Endodermal cell (in vitro differentiated cells): ENCODE data around the gene DDX5. TPM values are rescaled to one million over a fixed set of nuclear protein-coding genes. Genes with fewer than 3 reads are reported as not detected.

Experiments
- DNase-seq: peaks from one replicate; pipeline ENCODE4 v3.0.0-alpha.2; 2017
- H3K27ac ChIP-seq: 2 replicates; pipeline ENCODE4 v1.5.1; 2013; ENCODE audit warnings: mild to moderate bottlenecking, low read depth, low read length, moderate library complexity
- H3K27me3 ChIP-seq: 2 replicates; pipeline ENCODE4 v1.6.1; 2013; ENCODE audit warnings: mild to moderate bottlenecking, low read length, moderate library complexity; ENCODE audit not compliant: insufficient read depth, control insufficient read depth, poor library complexity, severe bottlenecking
- H3K36me3 ChIP-seq: 2 replicates; pipeline ENCODE4 v1.7.0; 2013; ENCODE audit warnings: mild to moderate bottlenecking, low read length, moderate library complexity; ENCODE audit not compliant: control insufficient read depth, insufficient read depth
- H3K4me1 ChIP-seq: one replicate; pipeline ENCODE4 v1.7.0; 2013; ENCODE audit warnings: low read length; ENCODE audit not compliant: control insufficient read depth, insufficient read depth
- H3K4me3 ChIP-seq: 2 replicates; pipeline ENCODE4 v1.5.1; 2013; ENCODE audit warnings: mild to moderate bottlenecking, low read length, moderate library complexity
- H3K9ac ChIP-seq: 2 replicates; pipeline ENCODE4 v1.6.1; 2013; ENCODE audit warnings: mild to moderate bottlenecking, low read length, moderate library complexity; ENCODE audit not compliant: poor library complexity, severe bottlenecking; ENCODE audit errors: extremely low read depth
- H3K9me3 ChIP-seq: 2 replicates; pipeline ENCODE4 v1.6.1; 2013; ENCODE audit warnings: mild to moderate bottlenecking, low read length, moderate library complexity; ENCODE audit not compliant: control insufficient read depth
- H3K27ac Mint-ChIP-seq: 2 replicates; pipeline ENCODE4 v1.8.0; 2020; ENCODE audit warnings: mixed read lengths
- H3K27me3 Mint-ChIP-seq: 2 replicates; pipeline ENCODE4 v1.8.0; 2021; ENCODE audit warnings: mild to moderate bottlenecking, mixed read lengths; ENCODE audit not compliant: insufficient read depth
- H3K36me3 Mint-ChIP-seq: 2 replicates; pipeline ENCODE4 v1.8.0; 2020; ENCODE audit warnings: low read depth, mixed read lengths
- H3K4me1 Mint-ChIP-seq: 2 replicates; pipeline ENCODE4 v1.8.0; 2020; ENCODE audit warnings: mixed read lengths
- H3K4me3 Mint-ChIP-seq: 2 replicates; pipeline ENCODE4 v1.8.0; 2020; ENCODE audit warnings: mild to moderate bottlenecking, moderate library complexity, mixed read lengths
- H3K9me3 Mint-ChIP-seq: 2 replicates; pipeline ENCODE4 v1.8.0; 2020; ENCODE audit warnings: mild to moderate bottlenecking, mixed read lengths
- WGBS, 2 experiments: methylation state at CpG; one replicate each; pipeline versions ENCODE4 v1.1.5 to v1.1.7; 2013; ENCODE audit warnings: missing lambda C conversion rate in 2 of 2, mixed read lengths in 1 of 2; ENCODE audit not compliant: insufficient coverage in 1 of 2, insufficient read length in 1 of 2; 5-methylcytosine and 5-hydroxymethylcytosine counted together
- total RNA-seq, 2 donors: library from RNA; stranded (reverse); fragmentation: NEBNext Ultra II Directional in 1 of 2; extraction: Animal tissue kit (Norgen Biotek cat#: 25700) in 1 of 2; gene quantifications; 2 replicates in 1 of 2; 3 replicates in 1 of 2; pipeline ENCODE4 v1.2.1, GENCODE V29; 2021
- TF ChIP-seq, protein P1 (sequence below): fragments of 200-600 bp; sonication (generic); conservative IDR thresholded peaks from 2 replicates; pipeline ENCODE4 v1.5.0; 2021; ENCODE audit warnings: antibody characterized with exemption, mild to moderate bottlenecking

DDX5 gene
- total RNA-seq, 2 donors from 2014 or later = 687 to 894 TPM

DNA sequence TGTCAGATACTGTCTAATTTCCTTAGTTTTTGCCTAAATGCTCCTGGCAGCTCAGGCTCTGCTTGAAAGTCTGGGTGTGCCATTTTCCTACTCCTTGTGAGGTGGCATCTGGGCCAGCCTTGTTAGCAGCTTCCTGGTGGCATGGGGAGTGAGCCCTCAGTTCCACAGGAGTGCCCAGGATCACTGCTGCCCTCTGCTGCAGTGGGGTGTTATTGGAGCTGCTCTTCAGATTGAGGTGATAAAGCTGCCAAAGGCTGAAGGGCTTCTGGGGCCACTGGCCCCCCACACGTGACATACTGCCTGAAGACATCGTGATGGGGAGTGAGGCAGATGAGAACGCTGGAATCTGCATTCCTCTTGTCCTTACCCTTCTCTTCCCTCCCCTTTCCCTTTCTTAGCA is 28.1 kb upstream of the DDX5 start:
- 94% methylated on average over 3 of the region's 3 CpGs; no CpG with 5 or more reads in 1 of the 2 experiments for WGBS, 2 experiments
- peaks cover 97% of the 10 kb centered on the region for H3K36me3 ChIP-seq
- Mint-ChIP-seq H3K9me3 (no peaks in the 10 kb centered on the region), H3K27me3 (no peaks in the 10 kb centered on the region), H3K4me1 (no peaks in the 10 kb centered on the region), H3K36me3 (peaks cover 75% of the 10 kb centered on the region), H3K27ac (no peak overlapping the region), H3K4me3 (no peak overlapping the region)
- no peak for DNase-seq
- no peak overlapping the region for H3K27ac ChIP-seq
- no peaks in the 10 kb centered on the region for H3K9me3 ChIP-seq
- H3K27me3 ChIP-seq = no peaks in the 10 kb centered on the region
- H3K9ac ChIP-seq = no peak overlapping the region
- H3K4me3 ChIP-seq = no peak overlapping the region
- TF ChIP-seq, protein P1, sequence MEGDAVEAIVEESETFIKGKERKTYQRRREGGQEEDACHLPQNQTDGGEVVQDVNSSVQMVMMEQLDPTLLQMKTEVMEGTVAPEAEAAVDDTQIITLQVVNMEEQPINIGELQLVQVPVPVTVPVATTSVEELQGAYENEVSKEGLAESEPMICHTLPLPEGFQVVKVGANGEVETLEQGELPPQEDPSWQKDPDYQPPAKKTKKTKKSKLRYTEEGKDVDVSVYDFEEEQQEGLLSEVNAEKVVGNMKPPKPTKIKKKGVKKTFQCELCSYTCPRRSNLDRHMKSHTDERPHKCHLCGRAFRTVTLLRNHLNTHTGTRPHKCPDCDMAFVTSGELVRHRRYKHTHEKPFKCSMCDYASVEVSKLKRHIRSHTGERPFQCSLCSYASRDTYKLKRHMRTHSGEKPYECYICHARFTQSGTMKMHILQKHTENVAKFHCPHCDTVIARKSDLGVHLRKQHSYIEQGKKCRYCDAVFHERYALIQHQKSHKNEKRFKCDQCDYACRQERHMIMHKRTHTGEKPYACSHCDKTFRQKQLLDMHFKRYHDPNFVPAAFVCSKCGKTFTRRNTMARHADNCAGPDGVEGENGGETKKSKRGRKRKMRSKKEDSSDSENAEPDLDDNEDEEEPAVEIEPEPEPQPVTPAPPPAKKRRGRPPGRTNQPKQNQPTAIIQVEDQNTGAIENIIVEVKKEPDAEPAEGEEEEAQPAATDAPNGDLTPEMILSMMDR = no peak
- H3K4me1 ChIP-seq = no peaks in the 10 kb centered on the region

DNA sequence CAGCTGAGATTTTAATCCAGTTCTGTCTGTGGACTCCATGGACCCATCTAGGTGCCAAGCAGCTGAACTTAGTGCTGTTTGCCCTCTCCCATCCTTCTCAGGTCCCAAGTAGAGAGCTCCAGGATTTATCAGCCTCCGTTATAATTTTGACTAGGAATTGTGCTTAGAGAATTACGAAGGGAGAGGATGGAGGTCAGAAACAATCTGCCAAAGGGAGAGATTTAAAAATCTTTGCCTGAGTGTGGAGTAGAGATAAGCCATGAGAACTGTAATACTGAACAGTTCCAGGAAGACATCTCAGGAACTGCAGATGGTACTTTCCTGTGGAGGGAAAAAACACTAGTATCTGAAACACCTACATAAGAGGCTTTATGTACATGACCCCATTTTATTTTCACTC is 27.7 kb upstream of the DDX5 start:
- Mint-ChIP-seq H3K36me3 (peaks cover 77% of the 10 kb centered on the region), H3K4me3 (no peak overlapping the region), H3K27me3 (no peaks in the 10 kb centered on the region), H3K27ac (no peak overlapping the region), H3K4me1 (no peaks in the 10 kb centered on the region), H3K9me3 (no peaks in the 10 kb centered on the region)
- no peak overlapping the region for H3K27ac ChIP-seq
- H3K27me3 ChIP-seq = no peaks in the 10 kb centered on the region
- DNase-seq = no peak
- H3K9me3 ChIP-seq = no peaks in the 10 kb centered on the region
- TF ChIP-seq, protein P1 = no peak
- WGBS, 2 experiments = 96 to 100% methylated on average over 2 of the region's 2 CpGs
- H3K36me3 ChIP-seq = peaks cover 98% of the 10 kb centered on the region
- H3K9ac ChIP-seq = no peak overlapping the region
- H3K4me3 ChIP-seq = no peak overlapping the region
- no peaks in the 10 kb centered on the region for H3K4me1 ChIP-seq

DNA sequence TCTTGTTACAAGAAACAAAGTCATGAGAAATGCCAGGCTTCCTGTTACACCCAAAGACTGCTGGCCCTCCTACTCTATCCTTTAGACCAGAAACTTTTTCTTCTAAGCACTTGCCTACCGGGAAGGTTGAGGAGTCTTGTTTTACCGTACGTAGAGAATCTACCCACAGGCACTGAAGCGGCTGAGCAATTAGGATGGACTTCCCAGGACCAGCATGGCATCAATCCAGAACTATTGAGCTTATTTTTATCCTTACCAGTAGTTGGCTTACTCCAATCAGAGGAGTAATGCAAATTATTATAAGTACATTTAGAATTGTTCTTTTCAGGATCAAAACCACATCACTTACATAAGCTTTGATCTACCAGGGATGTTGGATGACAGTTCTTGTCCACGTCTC is 26.3 kb upstream of the DDX5 start:
- Histone ChIP-seq H3K9ac (no peak overlapping the region), H3K4me3 (no peak overlapping the region), H3K27me3 (no peaks in the 10 kb centered on the region), H3K9me3 (no peaks in the 10 kb centered on the region), H3K4me1 (no peaks in the 10 kb centered on the region), H3K27ac (no peak overlapping the region), H3K36me3 (peaks cover 99% of the 10 kb centered on the region)
- no peak for DNase-seq
- H3K4me1 Mint-ChIP-seq = no peaks in the 10 kb centered on the region
- H3K27me3 Mint-ChIP-seq = no peaks in the 10 kb centered on the region
- H3K27ac Mint-ChIP-seq = no peak overlapping the region
- 96 to 100% methylated on average over 1 to 5 of the region's 5 CpGs for WGBS, 2 experiments
- no peaks in the 10 kb centered on the region for H3K9me3 Mint-ChIP-seq
- TF ChIP-seq, protein P1 = no peak
- peaks cover 81% of the 10 kb centered on the region for H3K36me3 Mint-ChIP-seq
- H3K4me3 Mint-ChIP-seq = no peak overlapping the region
